Stimulated activated CD4-positive, alpha-beta T cell treated with anti-CD3 and anti-CD28 coated beads, Interleukin-1b, Interleukin-23, amount 100 ng/mL, for 48 hours (primary cell): ENCODE results near the gene KRTAP10-11.
"Not testable (repeated sequence)": the region's sequence is repeated elsewhere in the genome, so short reads cannot be mapped to it uniquely, and the experiment has no call there.

Experiments used
- DNase-seq: peaks from one replicate; pipeline ENCODE4 v3.0.0-alpha.2; 2020

The KRTAP10-11 gene, protein sequence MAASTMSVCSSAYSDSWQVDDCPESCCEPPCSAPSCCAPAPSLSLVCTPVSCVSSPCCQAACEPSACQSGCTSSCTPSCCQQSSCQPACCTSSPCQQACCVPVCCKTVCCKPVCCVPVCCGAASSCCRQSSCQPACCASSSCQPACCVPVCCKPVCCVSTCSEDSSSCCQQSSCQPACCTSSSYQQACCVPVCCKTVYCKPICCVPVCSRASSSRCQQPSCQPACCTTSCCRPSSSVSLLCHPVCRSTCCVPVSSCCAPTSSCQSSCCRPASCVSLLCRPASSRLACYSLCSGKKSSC

DNA sequence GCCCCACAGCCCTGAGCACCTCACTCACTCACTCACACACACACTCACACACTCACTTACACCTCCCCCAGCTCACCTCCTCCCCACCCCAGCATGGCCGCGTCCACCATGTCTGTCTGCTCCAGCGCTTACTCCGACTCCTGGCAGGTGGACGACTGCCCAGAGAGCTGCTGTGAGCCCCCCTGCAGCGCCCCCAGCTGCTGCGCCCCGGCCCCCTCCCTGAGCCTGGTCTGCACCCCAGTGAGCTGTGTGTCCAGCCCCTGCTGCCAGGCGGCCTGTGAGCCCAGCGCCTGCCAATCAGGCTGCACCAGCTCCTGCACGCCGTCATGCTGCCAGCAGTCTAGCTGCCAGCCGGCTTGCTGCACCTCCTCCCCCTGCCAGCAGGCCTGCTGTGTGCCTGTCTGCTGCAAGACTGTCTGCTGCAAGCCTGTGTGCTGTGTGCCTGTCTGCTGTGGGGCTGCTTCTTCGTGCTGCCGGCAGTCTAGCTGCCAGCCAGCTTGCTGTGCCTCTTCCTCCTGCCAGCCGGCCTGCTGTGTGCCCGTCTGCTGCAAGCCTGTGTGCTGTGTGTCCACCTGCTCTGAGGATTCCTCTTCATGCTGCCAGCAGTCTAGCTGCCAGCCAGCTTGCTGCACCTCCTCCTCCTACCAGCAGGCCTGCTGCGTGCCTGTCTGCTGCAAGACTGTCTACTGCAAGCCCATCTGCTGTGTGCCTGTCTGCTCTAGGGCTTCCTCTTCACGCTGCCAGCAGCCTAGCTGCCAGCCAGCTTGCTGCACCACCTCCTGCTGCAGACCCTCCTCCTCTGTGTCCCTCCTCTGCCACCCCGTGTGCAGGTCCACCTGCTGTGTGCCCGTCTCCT, at the start of gene KRTAP10-11:
KRTAP10-11 (plus strand) TSS at position 49 of the 856 bp plus-strand sequence; CDS start at position 94, 45 bp downstream.
- not testable (repeated sequence) for DNase-seq

GRCh38 chr21:44598061-44598460, 48.2 kb upstream of the KRTAP10-11 start:
- DNase-seq, result no peak

- DNase-seq, result no peak
Observed at GRCh38 chr21:44599264-44600029, 46.8 kb upstream of the KRTAP10-11 start.

- DNase-seq, result not testable (repeated sequence)
Observed at GRCh38 chr21:44600118-44600978, 45.9 kb upstream of the KRTAP10-11 start, which contains the start of gene KRTAP10-7. Gene KRTAP10-7 (plus strand): TSS chr21:44600597. CDS start chr21:44600622, 25 bp downstream.

GRCh38 chr21:44601091-44601490, 45.1 kb upstream of the KRTAP10-11 start:
- DNase-seq, result not testable (repeated sequence)

GRCh38 chr21:44601596-44602462, 44.4 kb upstream of the KRTAP10-11 start:
- DNase-seq, result no peak

GRCh38 chr21:44602463-44602850, 43.8 kb upstream of the KRTAP10-11 start:
- DNase-seq, result no peak

DNA sequence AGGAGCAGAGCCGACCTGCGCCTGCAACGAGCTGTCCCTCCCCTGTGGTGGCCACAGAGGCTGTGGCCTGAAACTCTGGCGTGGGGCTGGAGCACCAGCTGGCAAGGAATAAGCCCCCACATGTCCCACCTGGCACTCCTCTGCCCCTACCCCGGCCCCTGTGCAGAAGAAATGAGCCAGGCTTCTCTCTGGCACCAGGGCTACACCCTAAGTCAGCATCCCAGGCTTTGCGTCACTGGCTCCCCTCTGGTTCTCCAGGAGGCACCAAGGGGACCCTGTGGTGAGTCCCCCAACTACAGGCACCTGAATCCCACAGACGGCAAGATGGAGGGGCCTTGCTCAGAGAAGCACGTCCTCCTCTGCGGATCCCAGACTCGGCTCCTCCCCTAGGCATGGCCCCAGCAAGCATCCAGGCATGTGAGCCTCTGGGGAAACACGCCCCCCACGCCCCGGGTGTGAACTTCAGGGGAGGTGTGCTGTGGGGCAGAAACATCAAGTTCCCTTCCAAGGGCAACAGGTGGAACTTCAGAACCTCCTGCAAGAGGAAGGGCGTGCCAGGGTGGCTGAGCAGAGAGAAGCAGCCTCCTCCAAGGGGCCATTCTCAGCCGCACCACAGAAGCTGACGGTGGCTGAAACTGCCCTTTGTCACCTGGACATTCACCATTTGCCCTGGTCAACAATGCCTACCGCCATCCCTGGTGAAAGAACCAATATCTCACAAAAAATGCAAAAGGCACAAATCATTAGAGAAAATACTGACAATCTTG, 42.9 kb upstream of the KRTAP10-11 start:
- DNase-seq, result no peak

GRCh38 chr21:44603911-44604310, 42.3 kb upstream of the KRTAP10-11 start:
- DNase-seq, result no peak

- no peak for DNase-seq
Observed at GRCh38 chr21:44606495-44606894, 39.7 kb upstream of the KRTAP10-11 start.

GRCh38 chr21:44609193-44609592, 37.0 kb upstream of the KRTAP10-11 start:
- no peak for DNase-seq

DNA sequence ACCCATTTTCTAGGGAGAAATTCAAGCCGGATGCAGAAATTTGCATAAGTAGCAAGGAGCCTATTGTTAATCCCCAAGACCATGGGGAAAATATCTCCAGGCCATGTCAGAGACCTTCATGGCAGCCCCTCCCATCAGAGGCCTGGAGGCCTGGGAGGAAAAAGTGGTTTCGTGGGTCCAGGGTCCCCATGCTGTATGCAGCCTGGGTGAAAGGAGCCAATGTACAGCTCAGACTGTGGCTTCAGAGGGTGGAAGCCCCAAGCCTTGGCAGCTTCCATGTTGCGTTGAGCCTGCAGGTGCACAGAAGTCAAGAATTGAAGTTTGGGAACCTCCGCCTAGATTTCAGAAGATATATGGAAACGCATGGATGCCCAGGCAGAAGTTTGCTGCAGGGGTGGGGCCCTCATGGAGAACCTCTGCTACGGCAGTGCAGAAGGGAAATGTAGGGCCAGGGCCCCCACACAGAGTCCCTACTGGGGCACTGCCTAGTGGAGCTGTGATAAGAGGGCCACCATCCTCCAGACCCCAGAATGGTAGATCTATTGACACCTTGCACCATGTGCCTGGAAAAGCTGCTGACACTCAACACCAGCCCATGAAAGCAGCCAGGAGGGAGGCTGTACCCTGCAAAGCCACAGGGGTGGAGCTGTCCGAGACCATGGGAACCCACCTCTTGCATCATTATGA, 35.9 kb upstream of the KRTAP10-11 start:
- not testable (repeated sequence) for DNase-seq

- no peak for DNase-seq
Observed at GRCh38 chr21:44611551-44611950, 34.7 kb upstream of the KRTAP10-11 start.

GRCh38 chr21:44612029-44612486, 34.2 kb upstream of the KRTAP10-11 start, which contains the start of gene KRTAP10-8:
Gene KRTAP10-8 (plus strand): TSS chr21:44612079. CDS start chr21:44612101, 22 bp downstream.
- no peak for DNase-seq

DNA sequence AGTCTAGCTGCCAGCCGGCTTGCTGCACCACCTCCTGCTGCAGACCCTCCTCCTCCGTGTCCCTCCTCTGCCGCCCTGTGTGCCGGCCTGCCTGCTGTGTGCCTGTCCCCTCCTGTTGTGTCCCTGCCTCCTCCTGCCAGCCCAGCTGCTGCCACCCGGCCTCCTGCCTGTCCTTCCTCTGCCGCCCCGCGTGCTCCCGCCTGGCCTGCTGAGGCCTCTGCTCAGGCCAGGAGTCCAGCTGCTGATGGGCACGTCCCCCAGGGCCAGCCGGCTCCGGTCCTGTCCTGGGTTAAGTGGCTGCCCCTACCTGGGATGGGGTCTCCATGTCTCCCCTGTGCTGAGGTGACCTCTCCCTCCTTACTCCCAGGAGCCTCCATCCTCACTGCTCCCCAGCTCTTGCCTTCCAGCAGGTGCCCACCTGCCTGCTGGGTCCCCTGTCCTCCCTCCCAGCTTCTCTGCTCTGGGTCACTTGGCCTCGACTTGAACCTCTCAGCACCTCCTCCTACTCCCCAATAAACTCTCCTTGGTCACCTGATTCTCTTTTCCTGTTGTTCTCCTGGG, 33.5 kb upstream of the KRTAP10-11 start:
- DNase-seq, result no peak

DNA sequence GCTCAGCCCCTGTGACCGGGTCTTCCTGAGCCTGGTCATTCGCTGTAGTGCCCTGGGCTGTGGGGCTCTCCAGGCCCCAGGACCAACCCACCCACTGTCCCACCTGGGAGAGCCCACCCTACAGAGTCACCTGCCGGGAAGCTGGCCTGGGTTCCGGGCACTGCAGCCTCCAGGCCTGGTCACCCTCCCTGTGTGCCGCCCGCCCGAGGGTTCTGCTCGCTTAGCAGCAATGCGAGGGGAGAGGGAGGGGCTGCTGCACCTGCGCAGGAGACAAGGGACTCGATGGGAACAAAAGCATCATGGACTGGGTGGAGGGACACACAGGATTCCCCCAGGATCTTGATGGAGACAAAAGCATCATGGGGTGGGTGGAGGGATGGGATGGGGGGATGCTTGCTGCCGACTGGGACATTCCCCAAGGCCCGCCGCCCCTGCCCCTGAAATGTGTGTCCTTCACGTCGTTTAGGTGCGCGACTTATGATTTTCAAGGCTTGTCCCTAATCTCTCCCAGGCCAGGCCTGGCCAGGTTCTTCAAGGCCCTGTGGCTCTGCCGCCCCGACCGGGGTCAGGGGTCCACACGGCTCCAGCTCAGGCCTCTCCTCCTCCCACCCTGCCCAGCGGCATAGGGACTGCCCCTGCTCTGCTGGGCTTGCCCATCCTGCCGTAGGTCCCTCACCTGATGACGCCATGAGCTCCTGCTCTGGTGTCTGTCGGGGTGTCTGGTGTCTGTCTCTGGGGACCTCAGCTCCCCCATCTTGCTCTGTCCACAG, 32.6 kb upstream of the KRTAP10-11 start:
- no peak for DNase-seq

GRCh38 chr21:44614161-44614631, 32.0 kb upstream of the KRTAP10-11 start:
- no peak for DNase-seq

- DNase-seq, result no peak
Observed at GRCh38 chr21:44614961-44615391, 31.2 kb upstream of the KRTAP10-11 start.
